Body of pancreas (tissue), 4 donors: ENCODE data around the gene UPP2. TPM values are rescaled to one million over a fixed set of nuclear protein-coding genes. Genes with fewer than 3 reads are reported as not detected.

Source experiments
- ATAC-seq: fragments of 150-250 bp; one replicate; pipeline ENCODE4 v1.9.1; 2016
- DNase-seq, 4 donors: peaks; one replicate each; pipeline ENCODE4 v3.0.0-alpha.2; 2019
- H3K27ac ChIP-seq, 4 donors: fragments of 200-600 bp; sonication (generic); 1 replicate in 3 of 4; 2 replicates in 1 of 4; pipeline versions ENCODE4 v1.5.1 to v1.6.1; 2016 to 2019; ENCODE audit warnings: mild to moderate bottlenecking in 1 of 4, mixed read lengths in 1 of 4, moderate library complexity in 1 of 4
- H3K27me3 ChIP-seq, 2 donors: fragments of 200-600 bp; sonication (generic); one replicate each; pipeline ENCODE4 v1.6.0; 2016; ENCODE audit warnings: mild to moderate bottlenecking in 1 of 2
- H3K36me3 ChIP-seq, 2 donors: fragments of 200-600 bp; sonication (generic); replicated peaks in 1 of 2; 2 replicates each; pipeline ENCODE4 v1.5.1; 2016; ENCODE audit warnings: low read depth in 2 of 2; ENCODE audit not compliant: insufficient read depth in 1 of 2
- H3K4me1 ChIP-seq: fragments of 200-600 bp; sonication (generic); one replicate; pipeline ENCODE4 v1.6.0; 2016
- H3K4me3 ChIP-seq, 2 donors: fragments of 200-600 bp; sonication (generic); 1 replicate in 1 of 2; 2 replicates in 1 of 2; pipeline ENCODE4 v1.5.1; 2016 to 2019
- H3K9me3 ChIP-seq, 3 donors: fragments of 200-600 bp; sonication (generic); 1 replicate in 2 of 3; 2 replicates in 1 of 3; pipeline ENCODE4 v1.5.1; 2016
- POLR2A ChIP-seq, 3 donors: fragments of 450-650 bp; IDR thresholded peaks; one replicate each; pipeline ENCODE4 v1.6.1; 2016; ENCODE audit warnings: antibody characterized with exemption in 3 of 3, mild to moderate bottlenecking in 2 of 3
- WGBS, 2 donors: methylation state at CpG; one replicate each; pipeline ENCODE4 v1.1.5; 2017; 5-methylcytosine and 5-hydroxymethylcytosine counted together
- intact Hi-C: fragments of 100-400 bp; cut with DNase I; formaldehyde crosslinking; loops from one replicate; pipeline ENCODE4 v1.15.1; 2023
- total RNA-seq, 2 donors: library from RNA; depleted of rRNA; stranded (reverse); fragments of >200 nt; gene quantifications; one replicate each; pipeline ENCODE4 v1.1.0, GENCODE V29; 2016
- TF ChIP-seq, protein P1 (sequence below), 7 experiments: fragments of 450-650 bp in 4 of 7; fragments of 200-600 bp in 3 of 7; sonication (generic) in 3 of 7; IDR thresholded peaks; one replicate each; pipeline ENCODE4 v1.5.1; 2016 to 2019; ENCODE audit warnings: antibody characterized with exemption in 7 of 7

UPP2 gene
- total RNA-seq, 2 donors from 2014 or later = not detected

DNA sequence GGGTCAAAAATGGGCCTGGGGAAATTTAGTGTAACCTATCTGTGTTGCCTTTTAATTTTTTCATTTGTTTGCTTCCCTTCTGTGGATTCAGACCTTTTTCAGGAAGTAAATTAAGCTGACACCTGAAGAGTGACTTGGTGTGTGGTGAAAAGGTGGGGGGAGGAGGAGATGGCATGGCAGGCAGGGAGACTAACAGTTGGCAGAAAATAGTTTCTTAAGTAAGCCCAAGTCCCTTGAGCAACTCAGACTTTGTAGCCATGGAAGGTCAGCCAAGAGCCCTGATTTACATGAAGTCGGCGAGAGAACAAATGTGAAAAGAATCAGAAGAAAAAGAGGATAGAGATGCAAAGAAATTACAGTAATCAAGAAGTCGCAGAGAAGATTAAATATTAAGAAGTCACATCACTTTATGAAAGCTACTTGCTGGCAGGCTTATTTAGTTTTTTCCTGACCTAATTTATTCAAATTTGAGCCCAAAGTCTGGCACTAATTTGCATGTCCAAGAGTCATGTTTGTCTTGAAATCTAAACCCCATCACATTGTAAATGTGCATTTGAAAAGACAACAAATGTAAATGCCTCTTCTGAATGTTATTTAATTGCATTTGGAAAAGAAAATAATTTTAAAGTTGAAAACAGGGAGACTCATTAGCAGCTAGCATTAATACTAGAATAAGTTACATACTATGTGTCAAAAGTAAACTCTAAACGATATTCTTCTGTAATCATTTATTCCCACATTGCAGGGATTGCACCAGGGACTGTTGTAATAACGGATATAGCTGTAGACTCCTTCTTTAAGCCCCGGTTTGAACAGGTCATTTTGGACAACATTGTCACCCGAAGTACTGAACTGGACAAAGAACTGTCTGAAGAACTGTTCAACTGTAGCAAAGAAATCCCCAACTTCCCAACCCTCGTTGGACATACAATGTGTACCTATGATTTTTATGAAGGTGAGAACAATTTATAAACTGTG, 19.3 kb downstream of the UPP2 start:
- no peak for TF ChIP-seq POLR2A (IDR thresholded peaks at IDR 0.05)
- TF ChIP-seq, protein P1, sequence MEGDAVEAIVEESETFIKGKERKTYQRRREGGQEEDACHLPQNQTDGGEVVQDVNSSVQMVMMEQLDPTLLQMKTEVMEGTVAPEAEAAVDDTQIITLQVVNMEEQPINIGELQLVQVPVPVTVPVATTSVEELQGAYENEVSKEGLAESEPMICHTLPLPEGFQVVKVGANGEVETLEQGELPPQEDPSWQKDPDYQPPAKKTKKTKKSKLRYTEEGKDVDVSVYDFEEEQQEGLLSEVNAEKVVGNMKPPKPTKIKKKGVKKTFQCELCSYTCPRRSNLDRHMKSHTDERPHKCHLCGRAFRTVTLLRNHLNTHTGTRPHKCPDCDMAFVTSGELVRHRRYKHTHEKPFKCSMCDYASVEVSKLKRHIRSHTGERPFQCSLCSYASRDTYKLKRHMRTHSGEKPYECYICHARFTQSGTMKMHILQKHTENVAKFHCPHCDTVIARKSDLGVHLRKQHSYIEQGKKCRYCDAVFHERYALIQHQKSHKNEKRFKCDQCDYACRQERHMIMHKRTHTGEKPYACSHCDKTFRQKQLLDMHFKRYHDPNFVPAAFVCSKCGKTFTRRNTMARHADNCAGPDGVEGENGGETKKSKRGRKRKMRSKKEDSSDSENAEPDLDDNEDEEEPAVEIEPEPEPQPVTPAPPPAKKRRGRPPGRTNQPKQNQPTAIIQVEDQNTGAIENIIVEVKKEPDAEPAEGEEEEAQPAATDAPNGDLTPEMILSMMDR (IDR thresholded peaks at IDR 0.05) = no peak
- Histone ChIP-seq H3K27ac (no peak overlapping the region), H3K27me3 (no peaks in the 10 kb centered on the region)

DNA sequence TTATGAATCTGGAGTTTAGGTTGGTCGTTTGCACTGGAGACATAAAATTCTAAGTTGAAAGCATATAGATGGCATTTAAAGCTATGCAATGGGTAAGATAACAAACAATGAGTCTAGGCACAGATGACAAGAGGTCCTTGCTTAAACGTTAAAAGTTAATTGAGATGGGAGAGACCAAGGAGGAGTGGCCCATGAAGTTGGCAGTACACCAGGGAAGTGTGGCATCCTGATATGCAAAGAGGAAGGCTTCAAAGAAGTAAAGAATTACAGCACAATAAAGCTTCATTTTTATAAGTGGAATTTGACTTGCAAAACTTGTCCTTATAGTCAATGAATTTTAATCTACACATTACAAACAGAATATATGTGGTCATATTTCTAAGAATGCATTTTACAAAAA, 23.2 kb downstream of the UPP2 start:
- Histone ChIP-seq H3K27me3 (no peaks in the 10 kb centered on the region), H3K36me3 (no peaks in the 10 kb centered on the region), H3K27ac (no peak overlapping the region), H3K4me1 (peaks cover 29% of the 10 kb centered on the region), H3K4me3 (no peak overlapping the region), H3K9me3 (no peaks in the 10 kb centered on the region)
- intact Hi-C loops = loop anchor here (10.0 kb wide), 1 partner anchor 90 kb away; no protein-coding TSS in a partner anchor
- TF ChIP-seq, protein P1 (IDR thresholded peaks at IDR 0.05) = no peak
- TF ChIP-seq POLR2A (IDR thresholded peaks at IDR 0.05) = no peak
- DNase-seq (no peak), ATAC-seq (no peak)
- WGBS, 2 donors = 53 to 61% methylated on average over 2 of the region's 2 CpGs

More for the DNA sequence above, 19.3 kb downstream of the UPP2 start:
- Histone ChIP-seq H3K4me3 (no peak overlapping the region), H3K4me1 (no peaks in the 10 kb centered on the region), H3K36me3 (no peaks in the 10 kb centered on the region), H3K9me3 (no peaks in the 10 kb centered on the region)
- DNase-seq = no peak
- WGBS, 2 donors = 74 to 78% methylated on average over 8 of the region's 8 CpGs
- intact Hi-C loops = loop anchor here (10.0 kb wide), 1 partner anchor 86 kb away; no protein-coding TSS in a partner anchor
- ATAC-seq = no peak

DNA sequence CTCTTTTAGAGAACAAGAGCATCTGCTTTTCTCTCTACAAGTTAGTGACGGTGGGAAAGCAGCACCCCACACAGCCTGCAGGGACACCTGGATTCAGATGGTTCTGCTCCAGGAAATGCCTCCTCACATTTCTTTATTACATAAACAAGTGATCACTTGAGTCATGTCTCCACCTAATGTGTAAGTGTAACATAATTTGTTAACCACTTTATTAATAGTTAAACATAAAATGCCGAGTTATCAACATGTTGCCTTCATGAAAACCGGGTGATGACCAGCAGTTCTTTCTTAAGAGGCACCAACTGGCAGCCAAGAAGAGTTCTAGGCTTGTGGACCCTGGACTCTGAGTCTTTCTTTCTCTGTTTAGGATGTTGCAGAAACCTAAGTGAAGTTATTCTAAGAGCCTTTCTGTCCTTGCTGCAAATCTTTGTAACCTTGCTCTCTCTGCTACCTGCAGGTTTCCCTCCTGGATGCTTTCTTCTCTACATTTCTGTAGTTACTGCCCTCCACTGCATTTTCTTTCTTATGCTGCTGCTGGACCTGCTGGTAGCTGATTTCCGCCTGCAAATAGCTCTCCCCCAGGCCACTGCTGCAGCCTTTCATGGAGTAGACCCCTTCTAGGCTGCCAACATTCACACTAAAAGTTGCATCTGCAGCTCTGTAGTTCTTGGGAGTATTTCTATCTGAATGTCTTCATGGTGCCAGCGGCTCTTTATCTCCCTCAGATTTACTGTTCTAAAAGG, 24.3 kb downstream of the UPP2 start:
- DNase-seq (no peak), ATAC-seq (no peak)
- peaks cover 35% of the 10 kb centered on the region for H3K4me1 ChIP-seq
- no peaks in the 10 kb centered on the region for H3K27me3 ChIP-seq
- H3K36me3 ChIP-seq = no peaks in the 10 kb centered on the region
- TF ChIP-seq POLR2A (IDR thresholded peaks at IDR 0.05) = no peak
- TF ChIP-seq, protein P1 (IDR thresholded peaks at IDR 0.05) = no peak
- H3K9me3 ChIP-seq = no peaks in the 10 kb centered on the region
- WGBS, 2 donors = 69 to 72% methylated on average over 5 of the region's 5 CpGs
- no peak overlapping the region for H3K4me3 ChIP-seq
- H3K27ac ChIP-seq = no peak overlapping the region
- intact Hi-C loops = loop anchor here (10.0 kb wide), 1 partner anchor 91 kb away; no protein-coding TSS in a partner anchor

DNA sequence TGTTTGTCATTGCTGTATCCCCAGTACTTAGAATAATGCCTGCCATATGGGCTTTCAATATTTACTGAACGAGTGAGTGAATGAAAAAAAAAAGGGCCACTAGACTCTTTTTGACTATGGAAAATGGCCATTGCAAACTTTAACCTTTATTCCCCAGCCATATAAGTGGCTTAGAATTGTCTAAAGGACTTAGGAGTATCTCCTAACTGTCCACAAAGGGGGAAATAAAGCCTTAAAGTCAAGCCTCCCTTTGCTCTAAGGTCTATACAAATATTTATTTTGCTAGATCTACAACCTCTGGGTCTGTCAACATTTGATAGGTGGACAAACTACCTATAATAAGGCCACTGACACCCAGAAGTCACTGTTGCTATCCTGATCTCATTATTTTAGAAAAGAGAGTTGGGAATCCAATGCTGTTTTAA, 25.7 kb downstream of the UPP2 start:
- ATAC-seq = no peak
- H3K4me1 ChIP-seq = peaks cover 50% of the 10 kb centered on the region
- intact Hi-C loops = loop anchor here (10.0 kb wide), 1 partner anchor 93 kb away; no protein-coding TSS in a partner anchor
- H3K27ac ChIP-seq = no peak overlapping the region
- H3K9me3 ChIP-seq = no peaks in the 10 kb centered on the region
- H3K36me3 ChIP-seq = no peaks in the 10 kb centered on the region
- DNase-seq = no peak
- 30 to 55% methylated on average over 1 of the region's 1 CpG for WGBS, 2 donors
- no peak for TF ChIP-seq POLR2A (IDR thresholded peaks at IDR 0.05)
- TF ChIP-seq, protein P1 (IDR thresholded peaks at IDR 0.05) = no peak
- H3K4me3 ChIP-seq = no peak overlapping the region
- no peaks in the 10 kb centered on the region for H3K27me3 ChIP-seq
